BJ (cell line): ENCODE measurements around the gene ZNF264. TPM values are rescaled to one million over a fixed set of nuclear protein-coding genes. Genes with fewer than 3 reads are reported as not detected.

Source experiments
- CTCF ChIA-PET: fragments of 350-600 bp; formaldehyde crosslinking; extraction: SDS; loops from one replicate; lab custom pipeline; 2021; ENCODE audit warnings: antibody characterized with exemption, inconsistent platforms; lab: Yijun Ruan, JAX
- POLR2A ChIA-PET: fragments of 300-600 bp; sonication (Branson Sonifier 250); formaldehyde crosslinking; extraction: SDS; loops from one replicate; lab custom pipeline; 2021; ENCODE audit warnings: antibody characterized with exemption; lab: Charles Lee
- DNase-seq: peaks from one replicate; pipeline ENCODE4 v3.0.0-alpha.2; 2011; ENCODE audit warnings: low read depth
- H3K27me3 ChIP-seq: 2 replicates; pipeline ENCODE4 v1.6.0; 2011; ENCODE audit warnings: low read length; ENCODE audit not compliant: control insufficient read depth, insufficient read depth
- H3K36me3 ChIP-seq: 2 replicates; pipeline ENCODE4 v1.5.1; 2011; ENCODE audit warnings: low read length; ENCODE audit not compliant: control insufficient read depth, insufficient read depth
- H3K4me3 ChIP-seq: 2 replicates; pipeline ENCODE4 v1.5.1; 2011; ENCODE audit warnings: low read depth, mild to moderate bottlenecking, control low read depth, low read length
- polyA plus RNA-seq: library from polyadenylated mRNA; depleted of rRNA; stranded (reverse); fragments of >200 nt; gene quantifications from 2 replicates; pipeline ENCODE4 v1.2.3, GENCODE V29; 2011; rRNA removed
- small RNA-seq: library from RNA; depleted of rRNA; stranded (forward); fragments of <200 nt; gene quantifications from one replicate; pipeline ENCODE3, GENCODE V24; 2012; ENCODE audit warnings: low replicate concordance, low read depth; ENCODE audit not compliant: insufficient read length
- TF ChIP-seq, protein P1 (sequence below): IDR thresholded peaks from 2 replicates; pipeline ENCODE4 v1.5.1; 2011; ENCODE audit warnings: low read depth, mild to moderate bottlenecking, control low read depth, inconsistent platforms, low read length, moderate library complexity; ENCODE audit not compliant: insufficient read depth

Gene ZNF264
- polyA plus RNA-seq, 1 experiment: 7.1 TPM

DNA sequence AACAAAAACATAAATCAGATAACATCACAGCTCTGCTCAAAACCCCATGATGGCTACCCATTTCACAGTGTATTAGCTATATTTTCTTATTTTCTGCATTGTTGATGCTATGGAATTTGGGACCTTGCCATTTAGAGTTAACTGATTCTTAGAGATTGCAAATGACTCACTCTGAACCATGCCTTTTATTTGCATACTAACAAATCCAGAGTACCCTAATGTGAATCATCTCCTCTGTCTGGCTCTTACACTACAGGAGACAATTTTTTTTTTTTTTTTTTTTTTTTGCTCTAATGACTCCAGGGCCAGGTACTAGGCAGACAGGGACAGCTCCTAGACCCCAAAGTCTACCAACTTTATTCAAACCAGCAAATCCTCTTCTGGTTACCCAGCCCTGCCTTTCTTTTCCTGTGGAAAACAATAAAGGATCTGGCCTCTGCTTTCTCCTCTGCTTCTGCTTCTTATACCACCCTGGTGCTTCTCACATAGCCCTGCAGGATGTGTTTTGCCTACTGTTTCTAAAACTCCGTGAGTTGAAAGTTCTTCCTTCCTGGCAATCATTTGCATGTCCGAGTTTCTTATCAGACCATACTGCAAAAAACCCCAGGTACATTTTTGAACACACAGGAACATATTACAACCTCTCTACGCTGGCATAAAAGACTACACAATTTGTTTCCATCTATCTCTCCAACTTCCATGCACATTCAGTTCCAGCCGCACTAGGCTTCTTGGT, 78.4 kb downstream of the ZNF264 start:
- CTCF ChIA-PET: no interaction called here
- POLR2A ChIA-PET: interaction anchor here (0.5 kb wide), 1 partner anchor 9 kb away, joined by 3 read pairs; no protein-coding TSS in a partner anchor

DNA sequence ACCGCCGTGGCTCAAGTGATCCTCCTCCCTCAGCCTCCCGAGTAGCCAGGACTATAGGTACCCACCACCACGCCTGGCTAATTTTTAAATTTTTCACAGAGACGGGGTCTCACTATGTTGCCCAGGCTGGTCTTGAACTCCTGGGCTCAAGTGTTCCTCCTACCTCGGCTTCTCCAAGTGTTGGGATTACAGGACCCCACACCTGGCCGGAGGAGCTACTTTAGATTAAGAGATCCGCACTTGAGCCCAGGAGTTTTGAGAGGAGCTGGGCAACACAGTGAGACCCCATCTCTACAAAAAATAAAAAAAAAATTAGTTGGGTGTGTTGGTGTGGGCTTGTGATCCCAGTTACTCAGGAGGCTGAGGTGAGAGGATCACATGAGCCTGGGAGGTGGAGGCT, 80.0 kb downstream of the ZNF264 start:
- ChIA-PET POLR2A (no interaction called here), CTCF (no interaction called here)
- peaks cover 4% of the 10 kb centered on the region; the same call in 1 of the 2 replicates for H3K36me3 ChIP-seq
- TF ChIP-seq, protein P1, sequence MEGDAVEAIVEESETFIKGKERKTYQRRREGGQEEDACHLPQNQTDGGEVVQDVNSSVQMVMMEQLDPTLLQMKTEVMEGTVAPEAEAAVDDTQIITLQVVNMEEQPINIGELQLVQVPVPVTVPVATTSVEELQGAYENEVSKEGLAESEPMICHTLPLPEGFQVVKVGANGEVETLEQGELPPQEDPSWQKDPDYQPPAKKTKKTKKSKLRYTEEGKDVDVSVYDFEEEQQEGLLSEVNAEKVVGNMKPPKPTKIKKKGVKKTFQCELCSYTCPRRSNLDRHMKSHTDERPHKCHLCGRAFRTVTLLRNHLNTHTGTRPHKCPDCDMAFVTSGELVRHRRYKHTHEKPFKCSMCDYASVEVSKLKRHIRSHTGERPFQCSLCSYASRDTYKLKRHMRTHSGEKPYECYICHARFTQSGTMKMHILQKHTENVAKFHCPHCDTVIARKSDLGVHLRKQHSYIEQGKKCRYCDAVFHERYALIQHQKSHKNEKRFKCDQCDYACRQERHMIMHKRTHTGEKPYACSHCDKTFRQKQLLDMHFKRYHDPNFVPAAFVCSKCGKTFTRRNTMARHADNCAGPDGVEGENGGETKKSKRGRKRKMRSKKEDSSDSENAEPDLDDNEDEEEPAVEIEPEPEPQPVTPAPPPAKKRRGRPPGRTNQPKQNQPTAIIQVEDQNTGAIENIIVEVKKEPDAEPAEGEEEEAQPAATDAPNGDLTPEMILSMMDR: no peak
- DNase-seq: no peak
- no peaks in the 10 kb centered on the region for H3K27me3 ChIP-seq
- no peak overlapping the region for H3K4me3 ChIP-seq

More for the DNA sequence above, 78.4 kb downstream of the ZNF264 start:
- Histone ChIP-seq H3K27me3 (no peaks in the 10 kb centered on the region), H3K4me3 (no peak overlapping the region), H3K36me3 (peaks cover 4% of the 10 kb centered on the region; the same call in 1 of the 2 replicates)
- TF ChIP-seq, protein P1: no peak
- peak; percentile 41 for DNase-seq

Small RNA genes lying within 50 kb of the gene (small RNA-seq; reads per million reads assigned to genes)
- gene AC025588.3: not detected

Other genes starting within 250 kb of the ZNF264 start
- not detected in 2 replicates for gene USP29, start 71.5 kb upstream of the ZNF264 start, polyA plus RNA-seq
- not detected in 2 replicates for gene ZIM3, start 46.3 kb upstream of the ZNF264 start, polyA plus RNA-seq
- not detected in 2 replicates for gene DUXA, start 24.0 kb upstream of the ZNF264 start, polyA plus RNA-seq
- gene AURKC, start 39.5 kb downstream of the ZNF264 start, polyA plus RNA-seq: 1.3 and 1.5 TPM in 2 replicates
- 5.1 and 5.2 TPM in 2 replicates for gene ZNF805, start 49.1 kb downstream of the ZNF264 start, polyA plus RNA-seq
- 11.7 and 13.9 TPM in 2 replicates for gene ZNF460, start 89.0 kb downstream of the ZNF264 start, polyA plus RNA-seq
- gene ZNF543, start 129.0 kb downstream of the ZNF264 start, polyA plus RNA-seq: 1.7 and 2.1 TPM in 2 replicates
- gene ZNF304, start 159.8 kb downstream of the ZNF264 start, polyA plus RNA-seq: 5.4 and 7.4 TPM in 2 replicates
- gene TRAPPC2B, start 172.1 kb downstream of the ZNF264 start, polyA plus RNA-seq: 11.0 and 16.3 TPM in 2 replicates
- gene ZNF547, start 172.1 kb downstream of the ZNF264 start, polyA plus RNA-seq: 3.4 and 3.5 TPM in 2 replicates
- 12.7 and 13.3 TPM in 2 replicates for gene ZNF548, start 198.4 kb downstream of the ZNF264 start, polyA plus RNA-seq
- 4.2 and 6.0 TPM in 2 replicates for gene ZNF17, start 219.7 kb downstream of the ZNF264 start, polyA plus RNA-seq
- gene ZNF749, start 243.8 kb downstream of the ZNF264 start, polyA plus RNA-seq: 10.0 and 11.4 TPM in 2 replicates